HG02759 (cell line): ENCODE results near the gene ARHGAP10.
A peak's percentile ranks its signal among the peaks of the same experiment; 100 is the strongest.

ENCODE experiments used
- ATAC-seq: cut with Tn5 transposase; IDR thresholded peaks from one replicate; pipeline ENCODE4 v1.9.1; 2021; ENCODE audit warnings: mild to moderate bottlenecking, moderate library complexity; ENCODE audit not compliant: unreplicated experiment

ARHGAP10 gene

GRCh38 chr4:147730333-147730732 is 1.6 kb upstream of the ARHGAP10 start:
- ATAC-seq, result no peak

- ATAC-seq, result peak; percentile 35
Observed at GRCh38 chr4:147732518-147733235, 789 bp downstream of the ARHGAP10 start.

GRCh38 chr4:147733716-147734344 is 1.9 kb downstream of the ARHGAP10 start:
- ATAC-seq, result no peak

- no peak for ATAC-seq
Observed at GRCh38 chr4:147734496-147734895, 2.6 kb downstream of the ARHGAP10 start.

- peak; percentile 19 for ATAC-seq
Observed at GRCh38 chr4:147735413-147736301, 3.8 kb downstream of the ARHGAP10 start.

GRCh38 chr4:147736458-147736857 is 4.6 kb downstream of the ARHGAP10 start:
- no peak for ATAC-seq

GRCh38 chr4:147737623-147738022 is 5.7 kb downstream of the ARHGAP10 start:
- no peak for ATAC-seq

- ATAC-seq, result no peak
Observed at GRCh38 chr4:147739239-147739823, 7.4 kb downstream of the ARHGAP10 start.

GRCh38 chr4:147740176-147740575 is 8.3 kb downstream of the ARHGAP10 start:
- no peak for ATAC-seq

- no peak for ATAC-seq
Observed at GRCh38 chr4:147741190-147741788, 9.4 kb downstream of the ARHGAP10 start.

GRCh38 chr4:147747787-147748454 is 16.0 kb downstream of the ARHGAP10 start:
- no peak for ATAC-seq

- ATAC-seq, result peak; percentile 93
Observed at GRCh38 chr4:147749811-147750321, 18.0 kb downstream of the ARHGAP10 start.

- no peak for ATAC-seq
Observed at GRCh38 chr4:147753047-147753446, 21.2 kb downstream of the ARHGAP10 start.

- no peak for ATAC-seq
Observed at GRCh38 chr4:147754037-147754445, 22.2 kb downstream of the ARHGAP10 start.

- peak; percentile 62 for ATAC-seq
Observed at GRCh38 chr4:147755561-147756295, 23.8 kb downstream of the ARHGAP10 start.

- ATAC-seq, result no peak
Observed at GRCh38 chr4:147756417-147756816, 24.5 kb downstream of the ARHGAP10 start.

- ATAC-seq, result no peak
Observed at GRCh38 chr4:147760176-147760575, 28.3 kb downstream of the ARHGAP10 start.

GRCh38 chr4:147760695-147761094 is 28.8 kb downstream of the ARHGAP10 start:
- ATAC-seq, result peak; percentile 14

GRCh38 chr4:147761218-147761883 is 29.5 kb downstream of the ARHGAP10 start:
- ATAC-seq, result peak; percentile 56
